ENCODE measurements around the gene LRRC51. TPM values are rescaled to one million over a fixed set of nuclear protein-coding genes. Genes with fewer than 3 reads are reported as not detected.
A peak's percentile ranks its signal among the peaks of the same experiment; 100 is the strongest.

Gene LRRC51
- total RNA-seq, 1 experiment from 2014 or later = 14.9 TPM

- DNase-seq (ENCODE audit: low read depth) = no peak
- in situ Hi-C loops (cut with HindIII; ENCODE audit: low pct_unique_long_range_greater_than_20kb, low sequenced_read_pairs) = no loop called here
Measured at GRCh38 chr11:72100009-72100408, 19.4 kb downstream of the LRRC51 start.

DNA sequence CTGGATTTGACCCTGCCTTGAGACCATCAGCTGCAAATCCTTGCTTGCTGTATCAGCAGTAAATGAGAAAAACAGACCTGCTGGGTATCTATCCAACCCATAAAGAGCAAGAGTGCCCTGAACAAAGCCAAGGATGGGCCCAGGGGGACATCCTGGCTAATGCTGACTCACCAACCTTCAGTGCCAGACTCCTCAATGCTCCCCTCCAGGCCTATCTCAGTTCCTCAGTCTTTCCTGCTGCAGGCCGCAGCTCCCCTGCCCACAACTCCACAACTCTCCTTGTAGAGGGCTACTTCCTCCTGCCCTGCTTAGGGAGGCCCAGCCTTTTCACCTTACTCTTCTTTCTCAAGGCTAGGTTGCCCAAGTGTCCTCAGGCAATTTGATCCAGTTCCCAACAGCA, 19.8 kb downstream of the LRRC51 start:
- DNase-seq (ENCODE audit: low read depth) = no peak
- in situ Hi-C loops (cut with HindIII; ENCODE audit: low pct_unique_long_range_greater_than_20kb, low sequenced_read_pairs) = no loop called here

GRCh38 chr11:72102162-72102561, 21.5 kb downstream of the LRRC51 start:
- in situ Hi-C loops (cut with HindIII; ENCODE audit: low pct_unique_long_range_greater_than_20kb, low sequenced_read_pairs) = no loop called here

DNA sequence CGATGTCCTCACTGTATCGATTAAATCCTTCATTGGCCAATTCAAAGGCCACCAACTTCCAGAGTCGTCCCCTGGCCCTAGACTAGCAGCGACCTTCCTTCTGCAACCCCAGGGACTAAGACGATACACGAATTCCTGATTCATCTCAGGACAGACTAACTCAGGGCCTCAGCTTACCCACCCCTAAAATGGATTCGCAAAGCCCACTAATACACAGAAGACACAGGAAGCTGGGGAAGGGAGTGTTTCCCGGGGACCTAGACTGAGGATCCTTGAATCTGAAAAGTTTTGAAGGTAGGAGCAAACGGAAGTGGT, 21.9 kb downstream of the LRRC51 start:
- in situ Hi-C loops (cut with HindIII; ENCODE audit: low pct_unique_long_range_greater_than_20kb, low sequenced_read_pairs) = no loop called here
- no peak for DNase-seq (ENCODE audit: low read depth)

More at GRCh38 chr11:72102162-72102561, 21.5 kb downstream of the LRRC51 start:
- no peak for DNase-seq (ENCODE audit: low read depth)

DNA sequence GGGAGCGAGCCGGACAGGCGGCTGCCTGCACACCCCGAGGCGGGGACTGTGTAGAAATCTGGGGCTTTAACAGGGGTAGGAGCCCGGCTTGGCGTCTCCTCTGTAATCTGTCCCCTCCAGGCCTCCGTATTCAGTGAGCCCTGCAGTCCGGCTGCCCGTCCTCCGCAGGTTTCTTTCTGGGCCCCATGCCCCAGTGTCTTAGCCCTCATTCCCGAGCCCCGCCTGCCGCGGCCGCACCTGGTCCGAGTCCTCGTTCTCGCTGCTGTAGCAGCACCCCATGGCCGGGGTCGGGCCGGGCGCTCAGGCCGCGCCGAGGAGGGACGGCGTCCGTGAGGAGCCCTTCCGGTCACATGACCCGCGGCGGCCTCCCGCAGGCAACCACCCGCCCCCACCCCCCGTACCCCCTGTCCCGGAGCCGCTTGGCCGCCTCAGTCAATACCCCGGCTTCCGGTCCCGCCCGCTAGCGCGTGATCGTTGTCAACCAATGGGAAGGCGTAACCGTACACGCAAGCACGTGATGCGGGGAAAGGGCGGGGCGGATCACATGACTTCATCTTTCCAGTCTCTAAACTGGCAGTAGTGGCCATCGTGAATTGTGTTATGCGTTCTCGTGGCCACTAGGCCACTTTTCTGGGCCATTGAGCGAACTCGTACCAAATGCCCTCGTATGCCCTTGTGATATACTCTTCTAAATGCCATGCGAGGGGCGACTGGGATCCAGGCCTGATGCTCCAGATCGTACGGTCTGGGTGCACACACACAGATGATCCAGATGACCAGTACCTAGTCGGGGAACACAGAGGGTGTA, 22.5 kb downstream of the LRRC51 start, which contains the start of gene LAMTOR1:
TSS of gene LAMTOR1 (minus strand) at position 352 of the 808 bp plus-strand sequence. CDS start at position 279, 73 bp downstream.
- in situ Hi-C loops (cut with HindIII; ENCODE audit: low pct_unique_long_range_greater_than_20kb, low sequenced_read_pairs) = no loop called here
- peak; percentile 91 for DNase-seq (ENCODE audit: low read depth)

DNA sequence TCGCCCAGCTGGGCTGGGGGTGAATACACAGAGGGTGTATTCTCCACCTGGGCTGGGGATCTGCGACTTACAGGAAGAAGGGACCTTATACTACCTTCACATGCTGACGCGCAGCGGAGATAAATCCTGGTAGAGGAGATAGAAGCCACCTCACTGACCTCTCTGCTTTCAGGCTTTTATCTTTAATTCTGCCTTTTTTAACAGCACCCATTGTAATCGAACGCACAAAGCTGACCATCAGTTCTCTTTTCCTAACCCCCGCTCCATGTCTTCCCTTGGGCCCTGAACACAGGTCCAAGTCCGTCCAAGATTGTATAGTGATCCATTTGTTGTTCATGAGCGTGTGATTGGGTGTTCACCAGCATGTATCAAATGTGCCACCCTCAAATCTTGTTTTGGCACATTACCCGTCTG, 23.1 kb downstream of the LRRC51 start:
- no peak for DNase-seq (ENCODE audit: low read depth)
- in situ Hi-C loops (cut with HindIII; ENCODE audit: low pct_unique_long_range_greater_than_20kb, low sequenced_read_pairs) = no loop called here

DNA sequence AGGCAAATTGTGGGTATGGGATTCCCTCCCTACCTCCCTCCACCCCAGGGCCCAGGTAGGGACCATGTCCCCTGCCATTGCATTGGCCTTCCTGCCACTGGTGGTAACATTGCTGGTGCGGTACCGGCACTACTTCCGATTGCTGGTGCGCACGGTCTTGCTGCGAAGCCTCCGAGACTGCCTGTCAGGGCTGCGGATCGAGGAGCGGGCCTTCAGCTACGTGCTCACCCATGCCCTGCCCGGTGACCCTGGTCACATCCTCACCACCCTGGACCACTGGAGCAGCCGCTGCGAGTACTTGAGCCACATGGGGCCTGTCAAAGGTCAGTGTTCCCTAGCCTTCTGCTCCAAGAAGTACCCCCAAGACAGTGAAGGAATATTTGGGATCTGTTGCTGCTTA, 25.2 kb downstream of the LRRC51 start, which contains the start of gene TOMT:
TSS of gene TOMT (plus strand) at position 37 of the 400 bp plus-strand sequence. CDS start at position 65, 28 bp downstream.
- DNase-seq (ENCODE audit: low read depth) = no peak
- in situ Hi-C loops (cut with HindIII; ENCODE audit: low pct_unique_long_range_greater_than_20kb, low sequenced_read_pairs) = no loop called here

DNA sequence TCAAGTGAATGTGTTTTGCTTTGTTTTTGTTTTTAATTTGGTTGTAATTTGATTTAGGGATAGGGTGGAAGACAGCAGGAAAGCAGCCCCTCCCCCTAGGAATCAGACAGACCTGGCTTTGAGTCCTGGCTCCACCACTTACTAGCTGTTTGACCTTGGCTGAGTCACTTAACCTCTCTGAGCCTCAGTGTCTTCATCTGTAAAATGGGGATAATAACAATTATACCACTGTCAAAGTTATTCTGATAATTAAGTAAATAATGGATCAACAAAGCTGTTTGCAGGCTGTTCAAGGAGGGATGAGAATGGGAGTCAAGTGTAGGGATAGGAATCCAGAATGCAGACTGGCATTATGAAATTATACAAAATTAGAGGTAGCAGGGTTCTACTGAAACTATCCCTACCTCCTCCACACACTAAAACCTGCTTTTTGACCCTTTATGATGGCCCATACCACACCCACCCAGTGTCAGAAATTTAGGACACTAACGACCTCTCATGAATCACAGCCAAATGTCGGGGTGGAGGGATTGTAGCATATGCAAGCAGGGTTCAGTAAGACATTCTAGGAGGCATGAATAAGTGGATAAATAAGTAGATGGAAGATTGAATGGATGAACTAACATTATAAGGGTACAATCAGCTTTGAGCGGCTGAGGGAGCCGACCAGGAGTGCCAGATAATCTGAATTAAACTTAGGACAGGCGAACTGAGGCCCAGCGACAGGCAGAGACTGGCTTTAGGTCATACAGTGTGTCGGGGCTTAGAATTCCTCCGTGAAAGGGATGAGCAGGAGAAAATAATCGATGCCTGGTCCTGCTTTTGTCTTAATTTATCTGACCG, 30.9 kb downstream of the LRRC51 start:
- in situ Hi-C loops (cut with HindIII; ENCODE audit: low pct_unique_long_range_greater_than_20kb, low sequenced_read_pairs) = no loop called here
- no peak for DNase-seq (ENCODE audit: low read depth)

DNA sequence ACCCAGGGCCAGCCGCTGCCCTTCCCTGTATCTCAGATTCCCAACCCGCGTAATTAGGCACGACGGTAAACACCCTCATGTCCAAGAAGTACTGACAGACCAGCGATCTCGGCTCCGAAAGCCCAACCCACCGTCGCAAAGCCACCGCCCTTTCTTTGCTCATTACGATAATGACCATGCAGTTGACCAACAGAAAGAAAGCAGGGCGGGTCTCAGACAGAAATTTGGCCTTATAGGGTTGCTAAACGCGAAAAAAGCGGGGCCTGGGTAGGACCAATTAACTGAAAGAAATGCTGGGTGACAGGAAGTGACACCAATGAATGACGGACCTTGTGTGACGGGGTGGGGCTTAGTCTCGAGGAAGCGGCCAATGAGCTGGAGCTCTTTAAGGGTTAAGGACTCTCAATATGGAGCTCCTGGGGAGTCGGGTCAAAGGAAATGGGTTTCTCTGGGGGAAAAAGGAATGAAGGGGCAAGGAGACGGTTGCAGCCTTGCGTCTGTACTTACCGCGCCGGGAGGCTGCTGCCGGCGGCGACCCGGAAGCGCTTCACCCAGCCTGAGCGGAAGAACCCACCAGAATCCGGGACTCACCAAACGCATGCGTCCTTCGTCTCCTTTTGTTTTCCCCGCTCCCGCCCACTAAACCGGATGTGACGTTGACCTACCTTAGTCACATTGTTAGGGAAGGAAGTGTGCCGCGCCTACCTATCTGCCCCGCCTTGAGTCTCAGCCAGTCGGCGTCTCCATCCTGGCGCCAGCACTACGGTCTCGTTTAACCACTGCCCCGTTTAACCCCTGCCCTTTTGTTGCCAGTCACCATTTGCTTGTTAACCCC, 31.7 kb downstream of the LRRC51 start, which contains the start of gene ANAPC15:
TSS of gene ANAPC15 (minus strand) at position 553 of the 835 bp plus-strand sequence. CDS start 1,419 bp downstream, outside the sequence.
- DNase-seq (ENCODE audit: low read depth) = peak; percentile 98
- in situ Hi-C loops (cut with HindIII; ENCODE audit: low pct_unique_long_range_greater_than_20kb, low sequenced_read_pairs) = no loop called here

GRCh38 chr11:72112978-72113808, 32.5 kb downstream of the LRRC51 start:
- no peak for DNase-seq (ENCODE audit: low read depth)
- in situ Hi-C loops (cut with HindIII; ENCODE audit: low pct_unique_long_range_greater_than_20kb, low sequenced_read_pairs) = no loop called here

- DNase-seq (ENCODE audit: low read depth) = no peak
- in situ Hi-C loops (cut with HindIII; ENCODE audit: low pct_unique_long_range_greater_than_20kb, low sequenced_read_pairs) = no loop called here
Measured at GRCh38 chr11:72114570-72114969, 33.9 kb downstream of the LRRC51 start.

DNA sequence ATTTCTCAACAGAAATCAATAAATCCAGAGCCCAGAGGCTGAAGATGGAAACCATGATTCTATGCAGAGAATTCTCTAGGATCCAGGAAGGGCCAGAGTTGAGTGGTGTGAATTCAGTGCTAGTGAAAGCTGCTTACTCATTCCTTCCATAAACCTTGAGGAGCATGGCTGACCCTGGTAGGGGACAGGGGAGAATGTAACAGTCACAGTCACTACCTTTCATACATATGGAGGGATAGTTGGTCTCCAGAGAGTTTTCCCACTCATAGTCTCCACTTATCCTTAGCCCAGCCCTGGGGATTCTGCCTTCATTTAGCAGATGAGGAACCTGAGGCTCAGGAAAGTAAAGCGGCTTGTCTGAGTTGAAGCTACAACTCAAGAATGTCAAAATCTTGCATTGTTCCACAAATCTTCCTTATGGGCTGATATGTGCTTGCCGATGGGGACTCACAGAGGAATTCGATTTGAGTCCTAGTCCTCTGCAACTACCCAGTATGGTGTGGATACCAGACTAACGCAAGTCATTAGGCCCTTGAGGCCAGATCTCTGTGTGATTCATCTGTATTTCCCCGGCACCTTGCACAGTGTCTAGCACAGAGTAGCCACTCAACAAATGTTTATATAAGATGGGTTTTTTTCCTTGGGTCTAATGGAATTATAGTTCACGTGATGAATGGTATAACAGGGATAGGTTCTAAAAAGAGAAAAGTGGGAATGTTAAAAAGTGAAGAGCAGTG, 35.5 kb downstream of the LRRC51 start:
- no peak for DNase-seq (ENCODE audit: low read depth)

DNA sequence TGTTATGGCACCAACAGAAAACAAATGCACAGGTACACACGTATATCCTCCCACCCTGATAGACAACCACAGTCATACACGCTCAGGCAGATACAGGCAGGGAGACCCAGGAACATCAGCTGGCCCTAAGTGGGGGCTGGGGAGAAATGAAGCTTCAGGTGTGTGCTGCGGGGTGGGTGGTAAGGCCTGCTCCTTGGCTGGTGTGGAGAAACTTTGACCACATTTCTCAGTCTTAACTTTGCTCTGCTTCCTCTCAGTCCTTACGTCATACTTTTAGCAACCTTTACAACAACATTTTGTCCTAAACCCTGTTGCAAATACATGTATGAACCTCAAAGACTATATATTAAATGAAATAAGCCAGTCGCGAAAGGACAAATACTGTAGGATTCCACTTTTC, 38.5 kb downstream of the LRRC51 start:
- in situ Hi-C loops (cut with HindIII; ENCODE audit: low pct_unique_long_range_greater_than_20kb, low sequenced_read_pairs) = no loop called here
- no peak for DNase-seq (ENCODE audit: low read depth)

More for the DNA sequence above, 35.5 kb downstream of the LRRC51 start:
- in situ Hi-C loops (cut with HindIII; ENCODE audit: low pct_unique_long_range_greater_than_20kb, low sequenced_read_pairs) = no loop called here

DNA sequence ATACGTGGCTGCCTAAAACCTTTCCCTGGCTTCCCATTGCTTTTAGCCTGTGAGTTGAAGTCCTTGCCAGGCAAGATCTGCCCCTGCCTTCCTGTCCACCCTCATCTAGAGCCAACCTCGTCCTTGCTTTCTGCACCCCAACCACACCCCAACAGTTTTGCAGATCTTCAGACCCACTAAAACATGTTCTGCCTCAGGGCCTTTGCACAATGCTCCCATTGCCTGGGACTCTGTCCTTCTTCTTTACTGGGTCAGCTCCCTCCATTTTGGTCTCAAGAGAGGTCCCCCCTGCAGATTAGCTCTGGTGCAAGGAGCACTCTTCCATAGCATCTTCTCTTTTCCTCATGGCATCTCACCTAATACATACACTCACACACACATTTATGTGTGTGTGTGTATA, 40.3 kb downstream of the LRRC51 start:
- DNase-seq (ENCODE audit: low read depth) = no peak
- in situ Hi-C loops (cut with HindIII; ENCODE audit: low pct_unique_long_range_greater_than_20kb, low sequenced_read_pairs) = no loop called here

- in situ Hi-C loops (cut with HindIII; ENCODE audit: low pct_unique_long_range_greater_than_20kb, low sequenced_read_pairs) = no loop called here
- no peak for DNase-seq (ENCODE audit: low read depth)
Measured at GRCh38 chr11:72122607-72123006, 42.0 kb downstream of the LRRC51 start.

DNA sequence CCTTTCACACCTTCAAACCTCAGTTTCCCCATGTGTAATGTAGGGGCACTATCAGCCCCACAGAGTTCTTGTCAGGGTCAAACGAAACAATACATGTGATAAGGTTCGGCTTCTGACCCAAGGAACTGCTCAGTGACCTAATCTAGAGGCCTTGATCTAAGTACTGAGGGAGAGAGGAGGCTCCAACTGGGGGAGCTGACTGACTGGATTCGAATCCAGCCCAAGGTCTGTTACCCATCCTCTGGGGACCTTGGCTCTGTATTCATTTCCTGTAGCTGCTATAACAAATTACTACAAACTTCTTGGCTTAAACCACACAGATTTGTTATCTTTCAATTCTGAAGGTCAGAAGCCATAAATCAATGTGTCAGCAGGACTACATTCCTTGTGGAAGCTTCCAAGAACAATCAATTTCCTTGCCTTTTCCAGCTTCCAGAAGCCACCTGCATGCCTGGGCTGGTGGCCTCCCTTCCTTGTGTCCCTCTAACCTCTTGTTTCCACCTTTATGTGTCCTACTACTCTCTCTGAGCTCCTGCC, 42.5 kb downstream of the LRRC51 start:
- in situ Hi-C loops (cut with HindIII; ENCODE audit: low pct_unique_long_range_greater_than_20kb, low sequenced_read_pairs) = no loop called here
- no peak for DNase-seq (ENCODE audit: low read depth)

GRCh38 chr11:72124046-72124445, 43.4 kb downstream of the LRRC51 start:
- in situ Hi-C loops (cut with HindIII; ENCODE audit: low pct_unique_long_range_greater_than_20kb, low sequenced_read_pairs) = no loop called here
- DNase-seq (ENCODE audit: low read depth) = no peak
